WTC11 (cell line): Measurements from ENCODE around the gene TTN. TPM values are rescaled to one million over a fixed set of nuclear protein-coding genes. Genes with fewer than 3 reads are reported as not detected.

ENCODE experiments used
- ATAC-seq: fragments of 200-7000 bp; cut with Tn5 transposase; 2 replicates; pipeline ENCODE4 v1.10.0; 2021; ENCODE audit warnings: mild to moderate bottlenecking, moderate library complexity
- CTCF ChIA-PET: fragments of 300-600 bp; sonication (Branson Sonifier 250); formaldehyde crosslinking; loops from one replicate; lab custom pipeline; 2021; ENCODE audit warnings: antibody characterized with exemption; lab: Charles Lee
- POLR2A ChIA-PET: fragments of 350-600 bp; sonication (Branson Sonifier 250); formaldehyde crosslinking; loops from one replicate; lab custom pipeline; 2021; ENCODE audit warnings: antibody characterized with exemption; lab: Charles Lee
- DNase-seq: peaks from one replicate; pipeline ENCODE4 v3.0.0; 2021; ENCODE audit warnings: low spot score
- H3K27ac Mint-ChIP-seq: 2 replicates; pipeline ENCODE4 v1.8.0; 2021; ENCODE audit warnings: mixed read lengths
- H3K27me3 Mint-ChIP-seq: 2 replicates; pipeline ENCODE4 v1.8.0; 2021; ENCODE audit warnings: low read depth, mild to moderate bottlenecking, moderate library complexity, mixed read lengths
- H3K36me3 Mint-ChIP-seq: 2 replicates; pipeline ENCODE4 v1.8.0; 2021; ENCODE audit warnings: mixed read lengths
- H3K4me1 Mint-ChIP-seq: 2 replicates; pipeline ENCODE4 v1.8.0; 2022; ENCODE audit warnings: mixed read lengths
- H3K4me3 Mint-ChIP-seq: 2 replicates; pipeline ENCODE4 v1.8.0; 2021; ENCODE audit warnings: mild to moderate bottlenecking, moderate library complexity, mixed read lengths
- H3K9me3 Mint-ChIP-seq: 2 replicates; pipeline ENCODE4 v1.8.0; 2021; ENCODE audit warnings: mixed read lengths
- AR ChIP-seq: fragments of 250-450 bp; sonication (Bioruptor Pico); IDR thresholded peaks from 2 replicates; pipeline ENCODE4 v1.9.0; 2021; ENCODE audit warnings: mild to moderate bottlenecking
- CDX4 ChIP-seq: fragments of 250-450 bp; sonication (Bioruptor Pico); IDR thresholded peaks from 2 replicates; pipeline ENCODE4 v1.9.0; 2021; ENCODE audit warnings: moderate library complexity, mild to moderate bottlenecking, inconsistent platforms, borderline replicate concordance
- ETV6 ChIP-seq: sonication (generic); formaldehyde crosslinking; IDR thresholded peaks from 2 replicates; pipeline ENCODE4 v1.8.1; 2022; ENCODE audit warnings: mild to moderate bottlenecking, missing genetic modification reagents
- GRHL2 ChIP-seq: fragments of 250-450 bp; sonication (Bioruptor Pico); IDR thresholded peaks from 2 replicates; pipeline ENCODE4 v1.8.0; 2022; ENCODE audit warnings: mild to moderate bottlenecking, moderate library complexity; ENCODE audit not compliant: insufficient replicate concordance, severe bottlenecking
- HMGXB4 ChIP-seq: sonication (generic); formaldehyde crosslinking; IDR thresholded peaks from 2 replicates; pipeline ENCODE4 v1.8.1; 2023; ENCODE audit warnings: mild to moderate bottlenecking, moderate library complexity, missing genetic modification reagents
- JUN ChIP-seq: sonication (generic); formaldehyde crosslinking; IDR thresholded peaks from 2 replicates; pipeline ENCODE4 v1.8.0; 2023; ENCODE audit warnings: mild to moderate bottlenecking, missing genetic modification reagents
- MLX ChIP-seq: sonication (generic); formaldehyde crosslinking; IDR thresholded peaks from 2 replicates; pipeline ENCODE4 v1.8.1; 2023; ENCODE audit warnings: mild to moderate bottlenecking, missing genetic modification reagents, moderate library complexity
- OVOL2 ChIP-seq: fragments of 250-450 bp; sonication (Bioruptor Pico); IDR thresholded peaks from 2 replicates; pipeline ENCODE4 v1.9.0; 2021; ENCODE audit warnings: mild to moderate bottlenecking, borderline replicate concordance
- PRDM15 ChIP-seq: sonication (generic); formaldehyde crosslinking; IDR thresholded peaks from 2 replicates; pipeline ENCODE4 v1.8.0; 2022; ENCODE audit warnings: missing genetic modification reagents
- PRRX2 ChIP-seq: fragments of 250-450 bp; sonication (Bioruptor Pico); IDR thresholded peaks from 2 replicates; pipeline ENCODE4 v1.8.0; 2021; ENCODE audit warnings: mild to moderate bottlenecking
- SMAD4 ChIP-seq: sonication (generic); formaldehyde crosslinking; IDR thresholded peaks from 2 replicates; pipeline ENCODE4 v1.8.0; 2022; ENCODE audit warnings: mild to moderate bottlenecking, missing genetic modification reagents
- SP1 ChIP-seq: sonication (generic); formaldehyde crosslinking; conservative IDR thresholded peaks from 2 replicates; pipeline ENCODE4 v1.8.1; 2022; ENCODE audit warnings: missing genetic modification reagents
- ZNF121 ChIP-seq: sonication (generic); formaldehyde crosslinking; IDR thresholded peaks from 2 replicates; pipeline ENCODE4 v1.8.0; 2023; ENCODE audit warnings: missing genetic modification reagents
- ZNF671 ChIP-seq: fragments of 250-450 bp; sonication (Bioruptor Pico); IDR thresholded peaks from 2 replicates; pipeline ENCODE4 v1.8.0; 2021; ENCODE audit warnings: mild to moderate bottlenecking
- total RNA-seq: library from RNA; stranded (reverse); gene quantifications from 3 replicates; pipeline ENCODE4 v1.2.3, GENCODE V29; 2021

The TTN gene
- total RNA-seq, 1 experiment from 2014 or later: 4.7 TPM

GRCh38 chr2:178800510-178800909, 6.7 kb downstream of the TTN start:
- no peak overlapping the region for H3K4me3 Mint-ChIP-seq
- no peak for TF ChIP-seq GRHL2
- H3K36me3 Mint-ChIP-seq: 0 out of 2 replicates have a peak, but pooled peaks cover 5% of the 10 kb centered on the region
- POLR2A ChIA-PET: no interaction called here
- peaks cover 5% of the 10 kb centered on the region for H3K4me1 Mint-ChIP-seq
- H3K9me3 Mint-ChIP-seq: no peaks in the 10 kb centered on the region
- H3K27ac Mint-ChIP-seq: no peak overlapping the region
- CTCF ChIA-PET: interaction anchor here (0.7 to 1.1 kb wide), 3 partner anchors 11 to 544 kb away, joined by 3 read pairs; no protein-coding TSS in a partner anchor
- ATAC-seq: no peak
- no peaks in the 10 kb centered on the region for H3K27me3 Mint-ChIP-seq
- DNase-seq: no peak

- DNase-seq (no peak), ATAC-seq (no peak; the same call in 1 of the 2 replicates)
- TF ChIP-seq SP1 (CRISPR knock-in tag): no peak
- no peak for TF ChIP-seq SMAD4
- TF ChIP-seq PRDM15: no peak
- TF ChIP-seq ZNF121 (CRISPR knock-in tag): no peak
- TF ChIP-seq CDX4 (CRISPR knock-in tag): no peak
- no peak for TF ChIP-seq OVOL2 (CRISPR knock-in tag)
- no peak for TF ChIP-seq AR (CRISPR knock-in tag)
- TF ChIP-seq ETV6 (CRISPR knock-in tag): no peak
- TF ChIP-seq ZNF671 (CRISPR knock-in tag): no peak
- TF ChIP-seq PRRX2: no peak
- no peak for TF ChIP-seq HMGXB4
- no peak for TF ChIP-seq MLX
- TF ChIP-seq JUN (CRISPR knock-in tag): no peak
- CTCF ChIA-PET: no interaction called here
- Mint-ChIP-seq H3K4me3 (no peak overlapping the region), H3K9me3 (no peaks in the 10 kb centered on the region), H3K27ac (no peak overlapping the region), H3K36me3 (0 out of 2 replicates have a peak, but pooled peaks cover 5% of the 10 kb centered on the region), H3K27me3 (no peaks in the 10 kb centered on the region), H3K4me1 (peaks cover 5% of the 10 kb centered on the region)
- POLR2A ChIA-PET: no interaction called here
Observed at GRCh38 chr2:178799305-178799704, 7.9 kb downstream of the TTN start.
